GM12878 (cell line): Measurements from ENCODE around the gene ABCA3. TPM values are rescaled to one million over a fixed set of nuclear protein-coding genes. Genes with fewer than 3 reads are reported as not detected.

Source experiments
- ATAC-seq: fragments of 200-7000 bp; cut with Tn5 transposase; 3 replicates; pipeline ENCODE4 v1.9.1; 2020; ENCODE audit warnings: mild to moderate bottlenecking, moderate library complexity
- BruUV-seq: library from RNA; stranded (reverse); fragments of 400-500 nt; replicated peaks from 2 replicates; lab custom pipeline; 2021; lab: Mats Ljungman, UMichigan
- CTCF ChIA-PET: fragments of 300-600 bp; sonication (Branson Sonifier 250); formaldehyde crosslinking; extraction: SDS; loops from one replicate; lab custom pipeline; 2021; ENCODE audit warnings: inconsistent platforms; lab: Yijun Ruan, JAX
- POLR2A ChIA-PET: fragments of 350-600 bp; formaldehyde crosslinking; extraction: SDS; loops from one replicate; lab custom pipeline; 2021; ENCODE audit warnings: inconsistent platforms; lab: Charles Lee
- RAD21 ChIA-PET: fragments of 300-600 bp; sonication (Branson Sonifier 250); formaldehyde crosslinking; loops from one replicate; lab custom pipeline; 2023; ENCODE audit warnings: antibody characterized with exemption; ENCODE audit not compliant: unreplicated experiment; lab: Charles Lee
- SMC1A ChIA-PET: fragments of 300-600 bp; sonication (Branson Sonifier 250); formaldehyde crosslinking; loops from one replicate; lab custom pipeline; 2023; ENCODE audit not compliant: unreplicated experiment, uncharacterized antibody; lab: Charles Lee
- DNase-seq: peaks from one replicate; pipeline ENCODE4 v3.0.0-alpha.2; 2011; ENCODE audit warnings: low read depth, low spot score
- FAIRE-seq: peaks from 3 replicates; lab custom pipeline; 2011; peaks lifted over from hg19 to GRCh38; lab: Jason Lieb, UNC
- H2AFZ ChIP-seq: 2 replicates; pipeline ENCODE4 v1.6.0; 2011; ENCODE audit warnings: low read depth, low read length, control low read depth; ENCODE audit not compliant: control insufficient read depth
- H3K27ac ChIP-seq: 2 replicates; pipeline ENCODE4 v1.5.1; 2011; ENCODE audit warnings: control low read depth; ENCODE audit not compliant: control insufficient read depth, insufficient read depth
- H3K27me3 ChIP-seq, 2 experiments: replicated peaks in 1 of 2; 2 replicates each; pipeline versions ENCODE4 v1.6.0 to v1.6.1; 2011; ENCODE audit warnings: low read length in 1 of 2; ENCODE audit not compliant: control insufficient read depth in 2 of 2, insufficient read depth in 2 of 2
- H3K36me3 ChIP-seq, 2 experiments: 2 replicates each; pipeline ENCODE4 v1.5.1; 2011; ENCODE audit warnings: low read length in 1 of 2; ENCODE audit not compliant: control insufficient read depth in 2 of 2, insufficient read depth in 2 of 2
- H3K4me1 ChIP-seq: 2 replicates; pipeline ENCODE4 v1.6.1; 2011; ENCODE audit warnings: mild to moderate bottlenecking, low read length, moderate library complexity, mixed read lengths; ENCODE audit not compliant: control insufficient read depth, insufficient read depth
- H3K4me2 ChIP-seq: 2 replicates; pipeline ENCODE4 v1.6.0; 2011; ENCODE audit warnings: control low read depth; ENCODE audit not compliant: control insufficient read depth, insufficient read depth
- H3K4me3 ChIP-seq: fragments of 200-600 bp; sonication (generic); 2 replicates; pipeline ENCODE4 v1.5.1; 2016
- H3K79me2 ChIP-seq: 2 replicates; pipeline ENCODE4 v1.6.0; 2011; ENCODE audit warnings: low read length; ENCODE audit not compliant: control insufficient read depth, insufficient read depth
- H3K9ac ChIP-seq: 2 replicates; pipeline ENCODE4 v1.8.0; 2011; ENCODE audit warnings: low read length, control low read depth, mixed read lengths; ENCODE audit not compliant: control insufficient read depth, insufficient read depth
- H3K9me3 ChIP-seq: replicated peaks from 3 replicates; pipeline ENCODE4 v1.5.1; 2011; ENCODE audit warnings: mild to moderate bottlenecking, low read length; ENCODE audit not compliant: control insufficient read depth, insufficient read depth
- H4K20me1 ChIP-seq: 2 replicates; pipeline ENCODE4 v1.6.0; 2011; ENCODE audit not compliant: control insufficient read depth, insufficient read depth
- BHLHE40 ChIP-seq, 2 experiments: fragments of 450-650 bp in 1 of 2; IDR thresholded peaks; 2 replicates each; pipeline ENCODE4 v1.6.1; 2011 to 2017; ENCODE audit warnings: low read depth in 2 of 2, borderline replicate concordance in 1 of 2, improper control_type of control experiment in 1 of 2, low read length in 1 of 2, mild to moderate bottlenecking in 1 of 2
- IRF5 ChIP-seq: fragments of 450-650 bp; IDR thresholded peaks from 2 replicates; pipeline ENCODE4 v1.6.1; 2017; ENCODE audit warnings: borderline replicate concordance
- MTA2 ChIP-seq: fragments of 450-650 bp; IDR thresholded peaks from 2 replicates; pipeline ENCODE4 v1.6.1; 2016; ENCODE audit warnings: low read depth, mild to moderate bottlenecking, moderate library complexity
- MYC ChIP-seq: IDR thresholded peaks from 2 replicates; pipeline ENCODE4 v1.6.1; 2011; ENCODE audit warnings: mild to moderate bottlenecking, low read length, moderate library complexity, inconsistent platforms; ENCODE audit not compliant: insufficient read depth, insufficient replicate concordance, insufficient read length, severe bottlenecking
- RFX5 ChIP-seq: IDR thresholded peaks from 2 replicates; pipeline ENCODE4 v1.6.1; 2011; ENCODE audit warnings: low read depth, low read length, improper control_type of control experiment
- SMARCA5 ChIP-seq: fragments of 450-650 bp; IDR thresholded peaks from 2 replicates; pipeline ENCODE4 v1.6.1; 2017; ENCODE audit warnings: mild to moderate bottlenecking
- SP1 ChIP-seq: IDR thresholded peaks from one replicate; pipeline ENCODE4 v1.6.1; 2011; ENCODE audit warnings: low read depth, low read length
- ZNF592 ChIP-seq: fragments of 450-650 bp; IDR thresholded peaks from 2 replicates; pipeline ENCODE4 v1.6.1; 2017; ENCODE audit warnings: mild to moderate bottlenecking, moderate library complexity
- WGBS: methylation state at CpG from one replicate; pipeline ENCODE4 v1.1.6; 2016; ENCODE audit warnings: low lambda C conversion rate; ENCODE audit not compliant: insufficient replicate concordance, insufficient coverage; ENCODE audit errors: missing lambda C conversion rate; 5-methylcytosine and 5-hydroxymethylcytosine counted together
- in situ Hi-C: fragments of 300-500 bp; cut with MboI; formaldehyde crosslinking; loops from 9 replicates; pipeline ENCODE4 v1.14.3; 2018; ENCODE audit warnings: mixed read lengths
- intact Hi-C: fragments of 100-400 bp; cut with micrococcal nuclease; formaldehyde crosslinking; loops from one replicate; pipeline ENCODE4 v1.14.2; 2022; ENCODE audit not compliant: unreplicated experiment
- polyA plus RNA-seq, 11 experiments: library from polyadenylated mRNA; depleted of rRNA in 4 of 11; unstranded in 6 of 11; stranded (reverse) in 5 of 11; fragments of >200 nt; fragmentation: Nextera tagmentation in 4 of 11; fragmentation: Illumina TruSeq in 1 of 11; extraction: Ambion mirVana in 4 of 11; extraction: Trizol in 1 of 11; gene quantifications; 1 replicate in 1 of 11; 2 replicates in 10 of 11; pipeline versions ENCODE4 v1.2.1 to v1.2.3, GENCODE V29; 2011 to 2016; ENCODE audit warnings: inconsistent platforms in 2 of 11, missing spikeins in 2 of 11, low read depth in 1 of 11
- total RNA-seq, 4 experiments: library from RNA; depleted of rRNA in 3 of 4; stranded (reverse); fragments of >200 nt in 3 of 4; fragmentation: Illumina TruSeq in 1 of 4; extraction: Trizol in 1 of 4; gene quantifications; 2 replicates each; pipeline versions ENCODE4 v1.2.1 to v1.2.3, GENCODE V29; 2013 to 2021

Gene ABCA3
- total and polyA plus RNA-seq, 10 of the 15 experiments (the other 5 are each of a cell fraction or from before 2014, with no cell fraction given) = 0.71 to 17.6 (median 6.7) TPM

GRCh38 chr16:2285731-2286191 is 54.8 kb downstream of the ABCA3 start:
- ATAC-seq (no peak), DNase-seq (no peak), FAIRE-seq (no peak)
- H3K9me3 ChIP-seq = no peaks in the 10 kb centered on the region
- H3K27ac ChIP-seq = no peak overlapping the region
- no peak overlapping the region for H3K4me2 ChIP-seq
- intact Hi-C loops = no loop called here
- ChIA-PET SMC1A (no interaction called here), CTCF (no interaction called here), POLR2A (no interaction called here), RAD21 (no interaction called here)
- no peak overlapping the region for H2AFZ ChIP-seq
- 78% methylated on average over 13 of the region's 13 CpGs for WGBS
- TF ChIP-seq IRF5 (no peak), ZNF592 (no peak), SP1 (no peak), SMARCA5 (no peak), MYC (no peak), RFX5 (no peak), MTA2 (no peak), BHLHE40 (IDR thresholded peaks at IDR 0.05; ENCODE audit: borderline replicate concordance in 1 of 2, low read depth in 2 of 2, low read length in 1 of 2) (no peak)
- H3K9ac ChIP-seq = no peak overlapping the region
- H3K4me3 ChIP-seq = no peak overlapping the region
- H4K20me1 ChIP-seq = no peaks in the 10 kb centered on the region
- H3K27me3 ChIP-seq = no peaks in the 10 kb centered on the region; a peak in 1 of 4 replicates
- no TSS peak for BruUV-seq
- no peaks in the 10 kb centered on the region for H3K79me2 ChIP-seq
- in situ Hi-C loops = no loop called here
- no peaks in the 10 kb centered on the region for H3K4me1 ChIP-seq
- no peaks in the 10 kb centered on the region for H3K36me3 ChIP-seq
